ENCODE data around the gene ALKBH4. TPM values are rescaled to one million over a fixed set of nuclear protein-coding genes. Genes with fewer than 3 reads are reported as not detected.
"Not testable (repeated sequence)": the region's sequence is repeated elsewhere in the genome, so short reads cannot be mapped to it uniquely, and the experiment has no call there.

Gene ALKBH4
- total RNA-seq, 1 experiment from 2014 or later, result 3.7 TPM

DNA sequence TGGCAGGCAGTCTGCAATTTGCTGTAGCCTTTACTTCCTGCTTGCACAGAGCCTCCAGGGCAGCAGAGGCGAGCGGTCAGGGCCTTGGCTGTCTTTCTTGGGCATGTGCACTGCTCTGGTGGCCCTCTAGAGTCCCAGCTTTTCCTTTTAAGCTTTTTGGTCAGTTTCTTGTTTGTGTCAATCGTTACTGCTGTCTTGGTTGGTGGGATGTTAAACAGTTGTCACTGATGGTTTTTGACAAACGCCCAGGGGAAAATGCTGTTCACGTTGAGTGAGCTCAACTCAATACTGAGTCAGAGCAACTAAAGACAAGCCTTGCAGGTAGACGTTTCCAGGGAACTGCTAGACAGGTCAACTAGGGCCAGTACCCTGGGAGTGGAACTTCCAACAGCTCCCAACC is 54.5 kb downstream of the ALKBH4 start:
- Histone ChIP-seq H2AFZ (ENCODE audit: low read length) (no peak overlapping the region), H3K4me3 (ENCODE audit: low read length) (no peak overlapping the region), H3K27me3 (ENCODE audit: low read length) (no peaks in the 10 kb centered on the region), H3K4me2 (ENCODE audit: low read depth, low read length, poor library complexity, severe bottlenecking) (no peak overlapping the region), H3K27ac (ENCODE audit: low read length) (no peak overlapping the region), H3K4me1 (ENCODE audit: low read length) (no peaks in the 10 kb centered on the region), H3K79me2 (ENCODE audit: low read length) (peaks cover 40% of the 10 kb centered on the region), H4K20me1 (ENCODE audit: insufficient read depth, low read depth, low read length) (0 out of 2 replicates have a peak, but pooled peaks cover 5% of the 10 kb centered on the region), H3K9me2 (replicated peaks; ENCODE audit: insufficient read depth, low read length) (no peaks in the 10 kb centered on the region), H3K36me3 (ENCODE audit: insufficient read depth, low read length) (peaks cover 65% of the 10 kb centered on the region), H3K9me3 (ENCODE audit: low read length) (no peaks in the 10 kb centered on the region), H3K9ac (ENCODE audit: low read length) (no peak overlapping the region)
- DNase-seq, result no peak

GRCh38 chr7:102409340-102409739 is 55.3 kb downstream of the ALKBH4 start:
- H2AFZ ChIP-seq (ENCODE audit: low read length), result no peak overlapping the region
- no peak for DNase-seq
- H3K27me3 ChIP-seq (ENCODE audit: low read length), result no peaks in the 10 kb centered on the region
- H3K36me3 ChIP-seq (ENCODE audit: insufficient read depth, low read length), result peaks cover 71% of the 10 kb centered on the region
- 0 out of 2 replicates have a peak, but pooled peaks cover 5% of the 10 kb centered on the region for H4K20me1 ChIP-seq (ENCODE audit: insufficient read depth, low read depth, low read length)
- no peak overlapping the region for H3K9ac ChIP-seq (ENCODE audit: low read length)
- no peak overlapping the region for H3K4me3 ChIP-seq (ENCODE audit: low read length)
- no peaks in the 10 kb centered on the region for H3K9me2 ChIP-seq (replicated peaks; ENCODE audit: insufficient read depth, low read length)
- no peak overlapping the region for H3K27ac ChIP-seq (ENCODE audit: low read length)
- no peak overlapping the region for H3K4me2 ChIP-seq (ENCODE audit: low read depth, low read length, poor library complexity, severe bottlenecking)
- H3K9me3 ChIP-seq (ENCODE audit: low read length), result no peaks in the 10 kb centered on the region
- H3K4me1 ChIP-seq (ENCODE audit: low read length), result no peaks in the 10 kb centered on the region
- peaks cover 41% of the 10 kb centered on the region for H3K79me2 ChIP-seq (ENCODE audit: low read length)

DNA sequence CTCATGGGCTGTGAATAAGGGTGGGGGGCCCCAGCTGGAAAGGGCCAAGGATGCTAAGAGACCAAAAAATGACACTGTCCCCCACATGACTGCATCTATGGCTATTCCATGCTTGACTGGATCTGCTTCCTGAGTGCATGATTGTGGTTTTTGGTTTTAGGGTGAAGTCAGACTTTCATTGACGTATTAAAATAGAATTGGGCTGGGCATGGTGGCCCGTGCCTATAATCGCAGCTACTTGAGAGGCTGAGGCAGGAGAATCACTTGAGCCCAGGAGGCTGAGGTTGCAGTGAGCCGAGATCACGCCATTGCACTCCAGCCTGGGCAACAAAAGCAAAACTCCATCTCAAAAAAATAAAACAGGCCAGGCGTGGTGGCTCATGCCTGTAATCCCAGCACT is 56.1 kb downstream of the ALKBH4 start:
- H3K27ac ChIP-seq (ENCODE audit: low read length); H3K27me3 ChIP-seq (ENCODE audit: low read length); DNase-seq; H3K4me3 ChIP-seq (ENCODE audit: low read length); H3K9ac ChIP-seq (ENCODE audit: low read length); H2AFZ ChIP-seq (ENCODE audit: low read length); H3K4me1 ChIP-seq (ENCODE audit: low read length); H3K9me3 ChIP-seq (ENCODE audit: low read length); H3K9me2 ChIP-seq (replicated peaks; ENCODE audit: insufficient read depth, low read length); H3K4me2 ChIP-seq (ENCODE audit: low read depth, low read length, poor library complexity, severe bottlenecking); H4K20me1 ChIP-seq (ENCODE audit: insufficient read depth, low read depth, low read length): not testable (repeated sequence)
- peaks cover 77% of the 10 kb centered on the region for H3K36me3 ChIP-seq (ENCODE audit: insufficient read depth, low read length)
- H3K79me2 ChIP-seq (ENCODE audit: low read length), result peaks cover 45% of the 10 kb centered on the region

- no peak overlapping the region for H3K27ac ChIP-seq (ENCODE audit: low read length)
- H3K27me3 ChIP-seq (ENCODE audit: low read length), result no peaks in the 10 kb centered on the region
- no peak overlapping the region for H3K9ac ChIP-seq (ENCODE audit: low read length)
- 0 out of 2 replicates have a peak, but pooled peaks cover 5% of the 10 kb centered on the region for H4K20me1 ChIP-seq (ENCODE audit: insufficient read depth, low read depth, low read length)
- no peak overlapping the region for H2AFZ ChIP-seq (ENCODE audit: low read length)
- peaks cover 50% of the 10 kb centered on the region for H3K79me2 ChIP-seq (ENCODE audit: low read length)
- H3K4me3 ChIP-seq (ENCODE audit: low read length), result no peak overlapping the region
- no peaks in the 10 kb centered on the region for H3K9me2 ChIP-seq (replicated peaks; ENCODE audit: insufficient read depth, low read length)
- H3K9me3 ChIP-seq (ENCODE audit: low read length), result no peaks in the 10 kb centered on the region
- peaks cover 77% of the 10 kb centered on the region for H3K36me3 ChIP-seq (ENCODE audit: insufficient read depth, low read length)
- no peak for DNase-seq
- H3K4me1 ChIP-seq (ENCODE audit: low read length), result peaks cover 4% of the 10 kb centered on the region
- H3K4me2 ChIP-seq (ENCODE audit: low read depth, low read length, poor library complexity, severe bottlenecking), result no peak overlapping the region
Measured at GRCh38 chr7:102407910-102408309, 56.8 kb downstream of the ALKBH4 start.

Other genes starting within 250 kb of the ALKBH4 start
- 22.4 and 39.2 TPM in 2 replicates for gene SH2B2, start 178.0 kb downstream of the ALKBH4 start, total RNA-seq (2014; rRNA removed; shearing (Covaris generic); ENCODE audit: low replicate concordance)
- gene SPDYE6, start 108.4 kb downstream of the ALKBH4 start, total RNA-seq (2014; rRNA removed; shearing (Covaris generic); ENCODE audit: low replicate concordance), result not detected in 2 replicates
- 42.7 and 75.4 TPM in 2 replicates for gene PRKRIP1, start 68.5 kb downstream of the ALKBH4 start, total RNA-seq (2014; rRNA removed; shearing (Covaris generic); ENCODE audit: low replicate concordance)
- 2.8 and 7.8 TPM in 2 replicates for gene ORAI2, start 31.3 kb downstream of the ALKBH4 start, total RNA-seq (2014; rRNA removed; shearing (Covaris generic); ENCODE audit: low replicate concordance)
- 15.2 and 24.9 TPM in 2 replicates for gene LRWD1, start 121 bp upstream of the ALKBH4 start, total RNA-seq (2014; rRNA removed; shearing (Covaris generic); ENCODE audit: low replicate concordance)
- 53.1 and 60.7 TPM in 2 replicates for gene POLR2J, start 14.1 kb upstream of the ALKBH4 start, total RNA-seq (2014; rRNA removed; shearing (Covaris generic); ENCODE audit: low replicate concordance)
- 2.4 and 5.6 TPM in 2 replicates for gene RASA4B, start 52.9 kb upstream of the ALKBH4 start, total RNA-seq (2014; rRNA removed; shearing (Covaris generic); ENCODE audit: low replicate concordance)
- gene UPK3BL2, start 78.8 kb upstream of the ALKBH4 start, total RNA-seq (2014; rRNA removed; shearing (Covaris generic); ENCODE audit: low replicate concordance), result 19.8 and 49.4 TPM in 2 replicates
- not detected in 2 replicates for gene SPDYE2, start 86.4 kb upstream of the ALKBH4 start, total RNA-seq (2014; rRNA removed; shearing (Covaris generic); ENCODE audit: low replicate concordance)
- 45.5 and 57.8 TPM in 2 replicates for gene POLR2J3, start 107.7 kb upstream of the ALKBH4 start, total RNA-seq (2014; rRNA removed; shearing (Covaris generic); ENCODE audit: low replicate concordance)
- 4.5 and 16.5 TPM in 2 replicates for gene RASA4, start 151.9 kb upstream of the ALKBH4 start, total RNA-seq (2014; rRNA removed; shearing (Covaris generic); ENCODE audit: low replicate concordance)
- gene UPK3BL1, start 177.9 kb upstream of the ALKBH4 start, total RNA-seq (2014; rRNA removed; shearing (Covaris generic); ENCODE audit: low replicate concordance), result 41.7 and 51.4 TPM in 2 replicates
- not detected in 2 replicates for gene SPDYE2B, start 185.5 kb upstream of the ALKBH4 start, total RNA-seq (2014; rRNA removed; shearing (Covaris generic); ENCODE audit: low replicate concordance)
- 13.2 and 14.7 TPM in 2 replicates for gene POLR2J2, start 206.8 kb upstream of the ALKBH4 start, total RNA-seq (2014; rRNA removed; shearing (Covaris generic); ENCODE audit: low replicate concordance)

Data from Karpas-422 (cell line).